ENCODE data around the gene EBF3.

GRCh38 chr10:129909531-129910256, 54.4 kb downstream of the EBF3 start:
- no peak for TF ChIP-seq POLR2AphosphoS5 (IDR thresholded peaks at IDR 0.05; ENCODE audit: borderline replicate concordance, low read depth, low read length)
- no peak for TF ChIP-seq EZH2 (IDR thresholded peaks at IDR 0.05)
